OCI-LY1 (cell line): Measurements from ENCODE around the gene CTNNA1.
A peak's percentile ranks its signal among the peaks of the same experiment; 100 is the strongest.

Experiments used
- H2AFZ ChIP-seq: fragments of 200-600 bp; sonication (generic), shearing (Covaris generic); 2 replicates; pipeline ENCODE4 v1.6.0; 2014; ENCODE audit warnings: antibody characterized with exemption, mild to moderate bottlenecking, low read length
- H3F3A ChIP-seq: fragments of 200-600 bp; sonication (generic), shearing (Covaris generic); 2 replicates; pipeline ENCODE4 v1.6.0; 2014; ENCODE audit warnings: mild to moderate bottlenecking, antibody characterized with exemption, low read length, moderate library complexity; ENCODE audit not compliant: insufficient read depth
- H3K27ac ChIP-seq: fragments of 200-600 bp; sonication (generic); 2 replicates; pipeline ENCODE4 v1.5.1; 2014; ENCODE audit warnings: low read length, mixed run types, mild to moderate bottlenecking, low read depth; ENCODE audit not compliant: poor library complexity, severe bottlenecking
- H3K27me3 ChIP-seq: fragments of 200-600 bp; sonication (generic); 2 replicates; pipeline ENCODE4 v1.6.0; 2014; ENCODE audit warnings: antibody characterized with exemption, mild to moderate bottlenecking, low read length, moderate library complexity; ENCODE audit not compliant: insufficient read depth
- H3K36me3 ChIP-seq: fragments of 200-600 bp; sonication (generic); 2 replicates; pipeline ENCODE4 v1.6.1; 2014; ENCODE audit warnings: mild to moderate bottlenecking, antibody characterized with exemption, low read length, moderate library complexity, mixed read lengths; ENCODE audit not compliant: insufficient read depth
- H3K4me1 ChIP-seq: fragments of 200-600 bp; sonication (generic); 2 replicates; pipeline ENCODE4 v1.5.1; 2014; ENCODE audit warnings: mild to moderate bottlenecking, low read length, moderate library complexity; ENCODE audit not compliant: insufficient read depth, severe bottlenecking
- H3K4me2 ChIP-seq: fragments of 200-600 bp; sonication (generic), shearing (Covaris generic); 2 replicates; pipeline ENCODE4 v1.6.1; 2014; ENCODE audit warnings: low read length
- H3K4me3 ChIP-seq: fragments of 200-600 bp; sonication (generic); 2 replicates; pipeline ENCODE4 v1.5.1; 2014; ENCODE audit warnings: low read length, low read depth, mild to moderate bottlenecking, mixed read lengths; ENCODE audit not compliant: poor library complexity, severe bottlenecking
- H3K79me2 ChIP-seq: fragments of 200-600 bp; shearing (Covaris generic); 2 replicates; pipeline ENCODE4 v1.6.1; 2016; ENCODE audit warnings: mixed run types, low read length, mixed read lengths; ENCODE audit not compliant: insufficient read depth
- H3K9ac ChIP-seq: fragments of 200-600 bp; sonication (generic), shearing (Covaris generic); 2 replicates; pipeline ENCODE4 v1.6.1; 2014; ENCODE audit warnings: mild to moderate bottlenecking, low read length, mixed read lengths
- H3K9me2 ChIP-seq: fragments of 200-600 bp; sonication (generic), shearing (Covaris generic); 2 replicates; pipeline ENCODE4 v1.6.1; 2014; ENCODE audit warnings: low read depth, mild to moderate bottlenecking, low read length, mixed read lengths
- H3K9me3 ChIP-seq: fragments of 200-600 bp; shearing (Covaris generic); 2 replicates; pipeline ENCODE4 v1.6.1; 2014; ENCODE audit warnings: low read length, mixed read lengths
- H4K20me1 ChIP-seq: fragments of 200-600 bp; sonication (generic), shearing (Covaris generic); 2 replicates; pipeline ENCODE4 v1.6.0; 2016; ENCODE audit warnings: mild to moderate bottlenecking, low read length; ENCODE audit not compliant: insufficient read depth
- CTCF ChIP-seq: fragments of 200-600 bp; sonication (generic), shearing (Covaris generic); IDR thresholded peaks from 2 replicates; pipeline ENCODE4 v1.5.1; 2017; ENCODE audit warnings: mild to moderate bottlenecking, antibody characterized with exemption, low read length, moderate library complexity, mixed read lengths
- EZH2 ChIP-seq: fragments of 200-600 bp; sonication (generic), shearing (Covaris generic); IDR thresholded peaks from 2 replicates; pipeline ENCODE4 v1.8.0; 2017; ENCODE audit warnings: borderline replicate concordance, mixed run types, mild to moderate bottlenecking, antibody characterized with exemption, low read length, moderate library complexity, mixed read lengths

CTNNA1 gene

GRCh38 chr5:138972836-138973235, 219.6 kb downstream of the CTNNA1 start:
- no peaks in the 10 kb centered on the region for H3K36me3 ChIP-seq

DNA sequence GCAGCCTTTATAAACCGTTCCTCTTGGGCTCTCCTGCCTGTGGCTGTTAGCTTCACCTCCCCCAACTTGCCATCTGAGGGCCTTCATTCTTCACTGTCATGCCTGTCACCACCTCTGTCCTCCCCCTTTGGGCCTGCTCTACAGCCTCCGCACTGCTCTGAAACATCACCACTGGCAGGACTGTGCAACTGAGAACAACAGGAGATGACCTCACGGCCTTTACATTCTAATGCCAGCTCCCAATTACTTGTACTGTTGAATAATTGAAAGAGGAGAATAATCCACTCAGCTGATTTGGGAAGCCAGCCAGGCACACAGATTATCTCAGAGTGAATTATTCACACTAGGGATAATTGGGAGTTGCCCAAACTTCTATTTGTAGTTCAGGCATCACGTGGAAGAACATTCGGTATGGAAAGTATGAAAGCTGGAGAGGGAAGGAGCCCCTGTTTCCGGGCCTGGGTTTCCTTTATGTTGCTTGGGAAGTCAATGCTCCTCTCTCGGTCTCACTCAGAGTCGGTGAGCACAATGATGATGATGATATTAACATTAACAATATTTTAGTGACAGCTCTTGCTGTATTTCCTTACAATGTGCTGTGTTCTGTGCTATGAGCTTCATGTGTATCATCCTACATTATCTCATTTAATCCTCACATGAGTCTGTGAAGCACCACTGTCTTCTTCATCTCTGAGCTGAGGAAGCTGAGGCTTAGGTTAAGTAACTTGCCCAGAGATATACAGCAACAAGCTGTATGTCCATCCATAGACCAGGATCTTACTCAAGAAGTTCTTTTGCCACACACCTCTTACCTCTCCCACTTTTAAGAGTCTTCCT, 221.2 kb downstream of the CTNNA1 start:
- Histone ChIP-seq H3K36me3 (no peaks in the 10 kb centered on the region), H3K9ac (no peak overlapping the region), H3K27me3 (no peaks in the 10 kb centered on the region), H3K27ac (no peak overlapping the region), H3F3A (no peaks in the 10 kb centered on the region), H4K20me1 (no peaks in the 10 kb centered on the region), H3K79me2 (no peaks in the 10 kb centered on the region), H3K4me3 (no peak overlapping the region), H2AFZ (no peak overlapping the region), H3K4me1 (peaks cover 6% of the 10 kb centered on the region), H3K4me2 (no peak overlapping the region), H3K9me2 (no peaks in the 10 kb centered on the region), H3K9me3 (no peaks in the 10 kb centered on the region)
- TF ChIP-seq CTCF (no peak), EZH2 (no peak)

More at GRCh38 chr5:138972836-138973235, 219.6 kb downstream of the CTNNA1 start:
- H3K9me3 ChIP-seq: no peaks in the 10 kb centered on the region
- no peak for TF ChIP-seq EZH2
- TF ChIP-seq CTCF: no peak
- H3K9me2 ChIP-seq: no peaks in the 10 kb centered on the region
- no peaks in the 10 kb centered on the region for H3F3A ChIP-seq
- H3K4me1 ChIP-seq: peaks cover 13% of the 10 kb centered on the region
- H3K27me3 ChIP-seq: no peaks in the 10 kb centered on the region
- no peak overlapping the region for H3K27ac ChIP-seq
- no peak overlapping the region for H3K4me2 ChIP-seq
- no peak overlapping the region for H3K9ac ChIP-seq
- H3K4me3 ChIP-seq: no peak overlapping the region
- H3K79me2 ChIP-seq: no peaks in the 10 kb centered on the region
- no peaks in the 10 kb centered on the region for H4K20me1 ChIP-seq
- no peak overlapping the region for H2AFZ ChIP-seq

DNA sequence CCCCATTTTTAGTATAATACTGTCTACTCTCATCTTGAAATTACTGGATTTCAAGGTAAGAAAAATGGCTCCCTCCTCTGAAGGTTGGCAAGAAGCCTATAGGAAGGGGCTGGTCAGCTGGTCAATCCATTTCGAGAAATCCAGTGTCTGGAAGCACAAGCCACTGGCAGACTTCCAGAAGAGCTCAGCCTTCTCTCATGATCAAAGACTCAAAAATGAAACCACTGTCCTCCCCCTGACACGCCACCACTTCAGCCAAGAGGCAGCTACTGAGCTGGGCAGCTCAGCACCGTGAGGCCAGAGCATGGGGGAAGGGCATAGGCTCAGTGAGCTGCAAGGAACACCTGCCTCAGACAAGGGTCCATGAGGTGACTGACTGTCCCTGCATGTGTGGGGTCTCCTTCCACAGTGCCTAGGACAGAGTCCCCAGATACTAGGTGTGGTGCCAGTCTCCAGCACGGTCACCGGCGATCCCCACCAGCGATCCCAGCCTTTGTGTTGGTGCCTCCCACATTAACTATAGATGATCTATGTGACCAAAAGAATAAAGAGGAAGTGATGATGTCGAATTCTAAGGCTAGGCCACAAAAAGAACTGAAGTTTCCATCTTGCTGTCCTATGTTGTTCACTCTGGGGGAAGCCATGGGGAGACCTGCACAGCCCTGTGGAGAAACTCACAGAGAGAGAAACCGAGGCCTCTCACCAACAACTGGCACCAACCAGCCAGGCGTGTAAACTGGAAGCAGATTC, 222.0 kb downstream of the CTNNA1 start:
- no peak overlapping the region for H3K4me3 ChIP-seq
- H2AFZ ChIP-seq: no peak overlapping the region
- H4K20me1 ChIP-seq: no peaks in the 10 kb centered on the region
- H3K9ac ChIP-seq: no peak overlapping the region
- no peaks in the 10 kb centered on the region for H3K9me3 ChIP-seq
- H3K36me3 ChIP-seq: no peaks in the 10 kb centered on the region
- no peaks in the 10 kb centered on the region for H3K27me3 ChIP-seq
- no peaks in the 10 kb centered on the region for H3F3A ChIP-seq
- no peaks in the 10 kb centered on the region for H3K9me2 ChIP-seq
- H3K4me1 ChIP-seq: peaks cover 6% of the 10 kb centered on the region
- TF ChIP-seq EZH2: no peak
- TF ChIP-seq CTCF: no peak
- no peaks in the 10 kb centered on the region for H3K79me2 ChIP-seq
- no peak overlapping the region for H3K4me2 ChIP-seq
- peak overlapping the region; percentile 47 for H3K27ac ChIP-seq
